Mesothelial cell of epicardium (in vitro differentiated cells): ENCODE measurements around the gene CHM. TPM values are rescaled to one million over a fixed set of nuclear protein-coding genes. Genes with fewer than 3 reads are reported as not detected.

Experiments
- DNase-seq, 2 experiments: peaks; one replicate each; pipeline ENCODE4 v3.0.0; 2021; ENCODE audit warnings: low spot score in 2 of 2; ENCODE audit not compliant: unreplicated experiment in 2 of 2
- H3K27ac Mint-ChIP-seq: 2 replicates; pipeline ENCODE4 v1.8.0; 2021; ENCODE audit warnings: mixed read lengths
- H3K27me3 Mint-ChIP-seq: 2 replicates; pipeline ENCODE4 v1.8.0; 2021; ENCODE audit warnings: low read depth, mixed read lengths
- H3K36me3 Mint-ChIP-seq: 2 replicates; pipeline ENCODE4 v1.8.0; 2021; ENCODE audit warnings: mixed read lengths
- H3K4me1 Mint-ChIP-seq: 2 replicates; pipeline ENCODE4 v1.8.0; 2021; ENCODE audit warnings: mixed read lengths
- H3K4me3 Mint-ChIP-seq: 2 replicates; pipeline ENCODE4 v1.8.0; 2021; ENCODE audit warnings: mild to moderate bottlenecking, moderate library complexity, mixed read lengths
- H3K9me3 Mint-ChIP-seq: 2 replicates; pipeline ENCODE4 v1.8.0; 2021; ENCODE audit warnings: mixed read lengths
- total RNA-seq: library from RNA; stranded (reverse); gene quantifications from 3 replicates; pipeline ENCODE4 v1.2.1, GENCODE V29; 2021
- TF ChIP-seq, protein P1 (sequence below): fragments of 200-600 bp; sonication (generic); IDR thresholded peaks from one replicate; pipeline ENCODE4 v1.5.0; 2021; ENCODE audit warnings: antibody characterized with exemption; ENCODE audit not compliant: unreplicated experiment

CHM gene
- total RNA-seq, 1 donor from 2014 or later = 43.2 TPM

DNA sequence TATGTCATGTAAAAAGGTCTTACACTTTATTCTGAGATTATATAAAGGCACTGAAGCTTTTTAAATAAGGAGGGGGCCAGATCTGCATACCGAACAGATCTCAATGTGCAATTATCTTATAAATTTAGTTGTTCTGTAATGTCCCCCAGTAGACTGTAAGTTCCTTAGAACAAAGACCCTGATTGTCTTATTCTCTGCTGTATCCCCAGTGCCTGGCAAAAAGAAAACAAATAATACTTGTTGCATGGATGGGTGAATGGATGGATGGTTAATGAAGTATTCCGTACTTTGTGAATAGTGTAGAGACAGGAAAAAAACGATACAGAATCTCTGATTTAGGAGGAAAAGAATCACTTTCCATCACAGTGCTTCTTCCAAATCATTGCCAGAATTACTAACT is 141.5 kb downstream of the CHM start:
- Mint-ChIP-seq H3K36me3 (peaks cover 8% of the 10 kb centered on the region), H3K4me3 (no peak overlapping the region), H3K27ac (no peak overlapping the region), H3K9me3 (no peaks in the 10 kb centered on the region), H3K27me3 (no peaks in the 10 kb centered on the region), H3K4me1 (peaks cover 56% of the 10 kb centered on the region)
- TF ChIP-seq, protein P1, sequence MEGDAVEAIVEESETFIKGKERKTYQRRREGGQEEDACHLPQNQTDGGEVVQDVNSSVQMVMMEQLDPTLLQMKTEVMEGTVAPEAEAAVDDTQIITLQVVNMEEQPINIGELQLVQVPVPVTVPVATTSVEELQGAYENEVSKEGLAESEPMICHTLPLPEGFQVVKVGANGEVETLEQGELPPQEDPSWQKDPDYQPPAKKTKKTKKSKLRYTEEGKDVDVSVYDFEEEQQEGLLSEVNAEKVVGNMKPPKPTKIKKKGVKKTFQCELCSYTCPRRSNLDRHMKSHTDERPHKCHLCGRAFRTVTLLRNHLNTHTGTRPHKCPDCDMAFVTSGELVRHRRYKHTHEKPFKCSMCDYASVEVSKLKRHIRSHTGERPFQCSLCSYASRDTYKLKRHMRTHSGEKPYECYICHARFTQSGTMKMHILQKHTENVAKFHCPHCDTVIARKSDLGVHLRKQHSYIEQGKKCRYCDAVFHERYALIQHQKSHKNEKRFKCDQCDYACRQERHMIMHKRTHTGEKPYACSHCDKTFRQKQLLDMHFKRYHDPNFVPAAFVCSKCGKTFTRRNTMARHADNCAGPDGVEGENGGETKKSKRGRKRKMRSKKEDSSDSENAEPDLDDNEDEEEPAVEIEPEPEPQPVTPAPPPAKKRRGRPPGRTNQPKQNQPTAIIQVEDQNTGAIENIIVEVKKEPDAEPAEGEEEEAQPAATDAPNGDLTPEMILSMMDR = no peak
- DNase-seq = no peak

DNA sequence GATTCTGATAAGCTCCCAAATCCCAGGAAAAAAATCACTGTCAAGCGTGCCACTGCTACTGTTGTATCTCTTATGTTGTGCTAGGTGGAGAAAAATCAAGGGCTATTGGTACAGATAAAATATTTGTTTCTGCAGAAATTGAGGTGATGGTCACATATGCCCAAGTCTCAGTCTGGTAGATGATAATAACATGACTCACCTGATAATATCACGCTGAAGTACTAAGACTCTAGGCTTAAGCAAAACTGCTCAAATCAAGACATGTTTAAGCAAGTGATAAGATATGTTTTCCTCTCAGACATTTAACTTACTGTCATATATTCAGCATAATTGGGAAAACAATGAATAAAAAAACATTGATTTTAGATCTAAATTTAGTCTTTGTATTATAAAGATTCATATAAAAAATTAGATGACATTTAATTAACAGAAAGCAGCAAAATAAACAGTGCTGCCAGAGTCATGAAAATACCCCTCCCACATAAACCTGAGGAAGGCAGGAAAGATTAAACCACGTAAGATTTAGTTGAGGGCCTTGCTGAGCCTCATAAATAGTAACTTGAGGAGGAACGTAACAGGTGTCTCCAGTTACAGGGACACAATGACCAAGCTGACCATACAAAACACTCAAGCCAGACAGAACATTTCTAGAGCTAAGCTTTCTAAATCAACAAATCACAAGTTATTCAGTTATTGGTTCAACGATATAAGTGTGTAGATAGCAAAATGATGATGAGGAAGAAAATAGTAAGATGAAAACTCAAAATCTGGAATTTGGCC is 143.5 kb downstream of the CHM start:
- DNase-seq = no peak
- H3K27ac Mint-ChIP-seq = peak overlapping the region; percentile 81
- TF ChIP-seq, protein P1 = no peak
- H3K9me3 Mint-ChIP-seq = no peaks in the 10 kb centered on the region
- peaks cover 49% of the 10 kb centered on the region for H3K4me1 Mint-ChIP-seq
- peaks cover 11% of the 10 kb centered on the region for H3K36me3 Mint-ChIP-seq
- H3K4me3 Mint-ChIP-seq = no peak overlapping the region
- no peaks in the 10 kb centered on the region for H3K27me3 Mint-ChIP-seq

DNA sequence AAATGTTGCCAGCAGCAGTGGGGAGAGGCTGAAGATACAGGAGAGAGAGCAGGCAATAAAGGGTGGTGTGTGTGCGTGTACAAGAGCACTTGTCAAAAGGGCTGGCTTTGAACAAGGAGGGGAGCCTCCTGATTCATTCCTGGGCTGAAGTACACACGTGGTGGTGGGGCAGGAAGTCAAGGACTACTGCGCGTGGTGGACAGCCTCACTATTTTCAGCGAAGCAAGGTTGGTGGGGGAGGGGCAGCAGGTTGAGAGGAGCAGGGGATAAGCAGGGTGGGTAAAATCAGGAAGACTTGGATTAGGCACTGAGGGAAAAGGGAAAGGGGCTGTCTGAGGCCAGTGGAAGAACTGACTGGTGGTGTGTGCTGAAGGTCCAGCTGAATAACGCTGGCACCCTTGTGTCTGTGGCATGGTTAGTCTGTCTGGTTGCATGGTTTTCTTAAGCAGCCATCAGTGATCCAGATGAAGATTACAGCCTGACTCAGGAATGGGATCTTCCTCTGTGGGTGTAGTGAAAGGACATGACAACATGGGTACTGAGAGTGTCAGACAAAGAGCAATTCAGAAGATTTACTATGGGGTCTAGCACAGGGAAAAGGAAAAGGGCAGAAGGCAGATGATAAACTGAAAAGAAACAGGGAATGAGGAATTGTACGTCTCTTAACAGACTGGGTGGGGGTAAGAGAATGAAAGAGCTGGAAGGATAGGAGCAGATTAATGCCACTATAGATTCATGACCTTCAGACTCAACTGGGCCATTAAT is 149.8 kb downstream of the CHM start:
- Mint-ChIP-seq H3K27ac (peak overlapping the region; percentile 81), H3K9me3 (peaks cover 14% of the 10 kb centered on the region), H3K4me3 (no peak overlapping the region), H3K27me3 (no peaks in the 10 kb centered on the region), H3K36me3 (peaks cover 31% of the 10 kb centered on the region), H3K4me1 (peaks cover 34% of the 10 kb centered on the region)
- TF ChIP-seq, protein P1 = no peak
- DNase-seq = no peak

DNA sequence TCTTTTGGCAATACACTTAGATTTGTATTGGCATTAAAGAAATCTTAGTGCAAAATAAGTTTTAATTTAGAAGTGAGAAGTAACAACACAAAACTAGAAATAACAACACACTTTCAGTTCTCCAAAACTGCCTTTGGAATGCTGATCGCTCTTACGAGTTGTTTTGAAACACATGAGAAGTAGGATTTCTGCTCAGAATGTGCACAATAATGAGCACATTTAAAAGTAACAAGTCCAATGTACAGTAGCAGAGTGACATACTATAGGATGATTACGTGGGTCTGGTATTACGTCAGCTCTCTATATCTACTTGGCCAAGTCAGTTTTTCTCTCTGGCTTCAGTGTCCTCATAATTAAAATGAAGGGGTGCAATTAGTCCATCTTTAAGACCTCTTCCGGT is 164.8 kb downstream of the CHM start:
- no peak for DNase-seq
- H3K9me3 Mint-ChIP-seq = peaks cover 8% of the 10 kb centered on the region
- H3K4me3 Mint-ChIP-seq = no peak overlapping the region
- H3K36me3 Mint-ChIP-seq = peaks cover 18% of the 10 kb centered on the region
- TF ChIP-seq, protein P1 = no peak
- peaks cover 12% of the 10 kb centered on the region for H3K4me1 Mint-ChIP-seq
- no peak overlapping the region for H3K27ac Mint-ChIP-seq
- no peaks in the 10 kb centered on the region for H3K27me3 Mint-ChIP-seq

DNA sequence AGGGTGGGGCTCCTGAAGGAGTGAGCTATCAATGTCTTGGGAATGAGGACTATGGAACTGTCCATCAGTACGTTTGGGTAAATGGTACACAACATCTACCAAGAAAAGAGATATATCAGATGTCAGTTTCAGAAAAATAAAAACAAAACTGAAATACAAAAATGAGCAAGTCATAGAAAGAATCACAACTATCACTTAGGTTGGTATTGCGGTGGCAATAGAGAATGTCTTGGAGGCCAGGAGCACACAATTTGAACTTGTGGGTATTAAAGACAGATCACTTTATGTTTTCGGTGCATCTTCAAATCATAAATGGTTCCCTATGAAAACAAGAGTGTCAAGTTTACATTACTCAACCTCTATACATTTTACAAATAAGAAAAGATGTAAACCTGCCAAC is 176.8 kb downstream of the CHM start:
- peaks cover 29% of the 10 kb centered on the region for H3K9me3 Mint-ChIP-seq
- DNase-seq = no peak
- TF ChIP-seq, protein P1 = no peak
- peaks cover 58% of the 10 kb centered on the region for H3K36me3 Mint-ChIP-seq
- peaks cover 7% of the 10 kb centered on the region for H3K4me1 Mint-ChIP-seq
- H3K27me3 Mint-ChIP-seq = no peaks in the 10 kb centered on the region
- no peak overlapping the region for H3K27ac Mint-ChIP-seq
- no peak overlapping the region for H3K4me3 Mint-ChIP-seq
